RWPE2 (cell line): ENCODE results near the gene TAF4.
A peak's percentile ranks its signal among the peaks of the same experiment; 100 is the strongest.
"Not testable (repeated sequence)": the region's sequence is repeated elsewhere in the genome, so short reads cannot be mapped to it uniquely, and the experiment has no call there.

Source experiments
- ATAC-seq: fragments of 200-7000 bp; cut with Tn5 transposase; 3 replicates; pipeline ENCODE4 v1.9.1; 2021; ENCODE audit warnings: low read depth
- DNase-seq: peaks from one replicate; pipeline ENCODE4 v3.0.0-alpha.2; 2020; ENCODE audit warnings: low spot score
- H3K27ac ChIP-seq: fragments of 450-650 bp; 2 replicates; pipeline ENCODE4 v1.5.1; 2017; ENCODE audit warnings: mild to moderate bottlenecking; ENCODE audit not compliant: poor library complexity, severe bottlenecking
- H3K27me3 ChIP-seq: fragments of 250-450 bp; sonication (Bioruptor Pico); 2 replicates; pipeline ENCODE4 v1.5.1; 2021; ENCODE audit warnings: mild to moderate bottlenecking, moderate library complexity; ENCODE audit not compliant: insufficient read depth, poor library complexity, severe bottlenecking
- H3K36me3 ChIP-seq: fragments of 250-450 bp; sonication (Bioruptor Pico); 2 replicates; pipeline ENCODE4 v1.5.1; 2020; ENCODE audit warnings: low read depth, mild to moderate bottlenecking, moderate library complexity
- H3K4me1 ChIP-seq: fragments of 250-450 bp; sonication (Bioruptor Pico); 2 replicates; pipeline ENCODE4 v1.5.1; 2021; ENCODE audit warnings: mild to moderate bottlenecking, moderate library complexity; ENCODE audit not compliant: insufficient read depth, poor library complexity, severe bottlenecking
- H3K4me3 ChIP-seq: fragments of 250-450 bp; sonication (Bioruptor Pico); 2 replicates; pipeline ENCODE4 v1.5.1; 2021; ENCODE audit warnings: mild to moderate bottlenecking, moderate library complexity; ENCODE audit not compliant: severe bottlenecking
- H3K9me3 ChIP-seq: fragments of 250-450 bp; sonication (Bioruptor Pico); 2 replicates; pipeline ENCODE4 v1.5.1; 2021; ENCODE audit warnings: mild to moderate bottlenecking, moderate library complexity; ENCODE audit not compliant: severe bottlenecking
- TF ChIP-seq, protein P1 (sequence below): fragments of 450-650 bp; IDR thresholded peaks from one replicate; pipeline ENCODE4 v1.5.1; 2017; ENCODE audit warnings: mild to moderate bottlenecking, moderate library complexity; ENCODE audit not compliant: poor library complexity, severe bottlenecking

Gene TAF4

DNA sequence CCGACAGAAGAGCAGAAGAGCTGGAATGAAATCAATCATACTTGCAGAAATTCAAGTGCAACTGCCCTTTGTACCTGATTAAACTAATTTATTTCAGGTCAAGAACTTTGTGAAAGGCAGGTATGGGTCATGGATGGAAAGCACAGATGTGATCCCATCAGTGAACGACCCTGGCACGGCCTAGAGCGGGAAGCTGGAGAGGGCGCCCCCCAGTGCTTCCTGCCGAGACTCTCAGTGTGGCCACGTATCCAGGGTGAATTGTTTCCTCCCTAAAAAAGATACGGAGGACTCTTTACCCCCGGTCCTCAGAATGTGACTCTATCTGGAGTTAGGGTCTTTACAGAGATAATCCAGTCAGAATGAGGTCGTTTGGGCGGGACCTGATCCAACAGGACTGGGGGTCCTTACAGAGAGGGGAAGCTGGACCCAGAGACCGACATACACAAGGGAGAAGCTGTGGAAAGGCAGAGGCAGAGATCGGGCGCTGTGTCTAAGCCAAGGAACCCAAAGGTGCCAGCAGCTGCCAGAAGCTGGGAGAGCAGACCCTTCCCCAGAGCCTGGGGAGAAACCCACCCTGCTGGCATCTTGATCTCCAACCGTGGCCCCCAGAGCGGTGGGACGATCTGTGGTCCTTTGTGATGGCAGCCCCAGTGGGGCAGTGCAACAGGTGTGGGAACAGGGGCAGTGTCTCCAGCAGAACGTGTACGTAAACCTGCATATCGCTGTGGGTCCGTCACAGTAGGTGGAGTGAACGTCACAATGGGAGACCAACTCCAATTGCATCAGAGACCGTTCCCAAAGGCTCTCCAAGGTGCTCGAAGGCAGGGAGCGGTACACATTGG, 91.9 kb downstream of the TAF4 start:
- no peak for ATAC-seq
- Histone ChIP-seq H3K27me3 (no peaks in the 10 kb centered on the region), H3K9me3 (no peaks in the 10 kb centered on the region), H3K27ac (no peak overlapping the region), H3K4me3 (no peak overlapping the region), H3K4me1 (no peaks in the 10 kb centered on the region), H3K36me3 (peaks cover 25% of the 10 kb centered on the region)
- TF ChIP-seq, protein P1, sequence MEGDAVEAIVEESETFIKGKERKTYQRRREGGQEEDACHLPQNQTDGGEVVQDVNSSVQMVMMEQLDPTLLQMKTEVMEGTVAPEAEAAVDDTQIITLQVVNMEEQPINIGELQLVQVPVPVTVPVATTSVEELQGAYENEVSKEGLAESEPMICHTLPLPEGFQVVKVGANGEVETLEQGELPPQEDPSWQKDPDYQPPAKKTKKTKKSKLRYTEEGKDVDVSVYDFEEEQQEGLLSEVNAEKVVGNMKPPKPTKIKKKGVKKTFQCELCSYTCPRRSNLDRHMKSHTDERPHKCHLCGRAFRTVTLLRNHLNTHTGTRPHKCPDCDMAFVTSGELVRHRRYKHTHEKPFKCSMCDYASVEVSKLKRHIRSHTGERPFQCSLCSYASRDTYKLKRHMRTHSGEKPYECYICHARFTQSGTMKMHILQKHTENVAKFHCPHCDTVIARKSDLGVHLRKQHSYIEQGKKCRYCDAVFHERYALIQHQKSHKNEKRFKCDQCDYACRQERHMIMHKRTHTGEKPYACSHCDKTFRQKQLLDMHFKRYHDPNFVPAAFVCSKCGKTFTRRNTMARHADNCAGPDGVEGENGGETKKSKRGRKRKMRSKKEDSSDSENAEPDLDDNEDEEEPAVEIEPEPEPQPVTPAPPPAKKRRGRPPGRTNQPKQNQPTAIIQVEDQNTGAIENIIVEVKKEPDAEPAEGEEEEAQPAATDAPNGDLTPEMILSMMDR = no peak
- DNase-seq = peak; percentile 83

DNA sequence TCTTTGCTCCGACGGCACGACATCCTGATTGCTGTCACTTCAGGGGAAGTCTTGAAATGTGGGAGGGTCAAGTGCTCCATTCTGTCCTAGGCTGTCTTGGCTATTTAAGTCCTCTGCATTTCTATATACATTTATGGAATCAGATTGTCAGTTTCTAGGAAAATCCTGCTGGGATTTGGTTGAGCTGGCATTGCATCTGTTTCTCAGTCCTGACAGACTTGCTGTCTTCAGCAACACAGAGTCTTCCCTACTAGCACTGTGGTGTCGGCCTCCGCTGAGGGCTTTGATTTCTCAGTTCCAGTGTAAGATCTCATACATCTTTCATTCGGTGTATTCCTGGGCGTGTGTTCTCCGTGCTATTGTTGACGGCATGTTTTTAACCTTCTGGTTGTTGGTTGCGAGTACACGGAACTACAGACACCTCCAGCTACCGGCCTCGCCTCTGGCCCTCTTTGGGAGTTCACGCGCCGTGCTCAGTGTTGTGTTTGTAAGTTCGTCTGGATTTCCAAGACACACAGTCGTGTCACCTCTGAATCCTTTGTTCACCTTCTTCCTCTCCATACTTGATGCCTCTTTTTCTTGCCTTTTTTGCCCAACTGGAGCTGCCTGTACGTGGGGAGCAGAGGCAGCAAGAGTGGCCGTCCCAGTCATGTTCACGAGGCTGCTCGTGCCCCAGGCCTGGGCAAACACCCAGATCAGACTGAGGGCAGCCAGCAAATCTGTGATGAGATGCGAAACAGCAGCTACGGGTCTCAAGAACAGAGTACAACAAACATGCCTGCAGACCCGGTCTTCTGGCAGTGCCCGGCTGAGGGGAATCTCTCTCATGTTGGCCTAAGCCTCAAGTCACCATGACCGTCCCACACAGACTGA, 92.8 kb downstream of the TAF4 start:
- H3K27me3 ChIP-seq = peaks cover 3% of the 10 kb centered on the region
- ATAC-seq (no peak), DNase-seq (peak; percentile 73)
- TF ChIP-seq, protein P1 = no peak
- H3K4me3 ChIP-seq = no peak overlapping the region
- H3K36me3 ChIP-seq = peaks cover 25% of the 10 kb centered on the region
- no peaks in the 10 kb centered on the region for H3K4me1 ChIP-seq
- no peaks in the 10 kb centered on the region for H3K9me3 ChIP-seq
- no peak overlapping the region for H3K27ac ChIP-seq

DNA sequence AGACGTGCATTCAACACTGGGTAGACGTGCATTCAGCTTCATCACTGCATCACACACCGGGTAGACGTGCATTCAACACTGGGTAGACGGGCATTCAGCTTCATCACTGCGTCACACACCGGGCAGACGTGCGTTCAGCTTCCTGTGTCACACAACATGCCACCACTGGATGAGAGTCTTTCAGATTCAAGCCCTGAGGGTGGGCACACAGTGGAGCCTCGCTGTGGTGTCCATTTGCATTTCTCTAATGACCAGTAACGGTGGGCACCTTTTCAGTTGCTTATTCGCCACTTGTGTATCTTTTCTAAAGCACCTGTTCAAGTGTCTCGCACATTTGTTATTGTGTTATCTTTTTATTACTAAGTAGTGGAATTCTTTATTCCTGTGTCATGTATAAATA, 94.1 kb downstream of the TAF4 start:
- not testable (repeated sequence) for H3K27me3 ChIP-seq, H3K9me3 ChIP-seq, ATAC-seq, H3K27ac ChIP-seq, H3K4me1 ChIP-seq, H3K4me3 ChIP-seq
- peaks cover 25% of the 10 kb centered on the region for H3K36me3 ChIP-seq
- peak; percentile 59 for DNase-seq

DNA sequence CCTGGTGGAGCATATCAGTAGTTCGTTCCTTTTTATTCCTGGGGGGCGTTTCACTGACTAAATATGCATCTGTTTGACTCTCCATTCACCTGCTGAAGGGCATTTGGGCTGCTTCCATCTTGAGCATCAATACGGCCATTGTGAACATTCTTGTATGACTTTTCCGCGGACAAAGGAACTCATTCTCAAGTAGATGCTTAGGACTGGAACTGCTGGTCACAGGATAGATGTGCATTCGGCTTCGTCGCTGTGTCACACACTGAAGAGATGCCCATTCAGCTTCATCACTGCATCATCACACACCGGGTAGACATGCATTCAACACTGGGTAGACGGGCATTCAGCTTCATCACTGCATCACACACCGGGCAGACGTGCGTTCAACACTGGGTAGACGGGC, 95.3 kb downstream of the TAF4 start:
- Histone ChIP-seq H3K4me1 (no peaks in the 10 kb centered on the region), H3K9me3 (no peaks in the 10 kb centered on the region), H3K4me3 (no peak overlapping the region), H3K27me3 (peaks cover 16% of the 10 kb centered on the region), H3K27ac (no peak overlapping the region), H3K36me3 (peaks cover 20% of the 10 kb centered on the region)
- TF ChIP-seq, protein P1 = no peak
- ATAC-seq (no peak), DNase-seq (peak; percentile 53)

DNA sequence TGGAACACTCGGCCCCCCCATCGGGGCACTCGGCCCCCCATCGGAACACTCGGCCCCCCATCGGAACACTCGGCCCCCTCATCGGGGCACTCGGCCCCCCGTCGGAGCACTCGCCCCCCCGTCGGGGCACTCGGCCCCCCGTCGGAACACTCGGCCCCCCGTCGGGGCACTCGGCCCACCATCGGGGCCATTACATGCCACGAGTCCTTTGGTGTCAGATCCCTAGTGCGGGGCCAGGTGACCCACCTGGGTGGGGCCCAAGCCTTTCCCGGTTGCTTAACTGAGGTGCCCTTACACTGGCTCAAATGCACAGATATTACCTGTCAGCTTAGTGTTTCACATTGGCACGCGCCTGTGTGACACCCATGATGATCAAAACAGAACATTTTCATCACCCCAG, 95.9 kb downstream of the TAF4 start:
- Histone ChIP-seq H3K27me3 (peaks cover 22% of the 10 kb centered on the region), H3K36me3 (peaks cover 20% of the 10 kb centered on the region)
- ATAC-seq = no peak

More for the DNA sequence above, 95.9 kb downstream of the TAF4 start:
- Histone ChIP-seq H3K4me3 (no peak overlapping the region), H3K4me1 (no peaks in the 10 kb centered on the region), H3K9me3 (no peaks in the 10 kb centered on the region), H3K27ac (no peak overlapping the region)
- TF ChIP-seq, protein P1 = no peak
- DNase-seq = peak; percentile 75
